ENCODE measurements around the gene ZNF423.

DNA sequence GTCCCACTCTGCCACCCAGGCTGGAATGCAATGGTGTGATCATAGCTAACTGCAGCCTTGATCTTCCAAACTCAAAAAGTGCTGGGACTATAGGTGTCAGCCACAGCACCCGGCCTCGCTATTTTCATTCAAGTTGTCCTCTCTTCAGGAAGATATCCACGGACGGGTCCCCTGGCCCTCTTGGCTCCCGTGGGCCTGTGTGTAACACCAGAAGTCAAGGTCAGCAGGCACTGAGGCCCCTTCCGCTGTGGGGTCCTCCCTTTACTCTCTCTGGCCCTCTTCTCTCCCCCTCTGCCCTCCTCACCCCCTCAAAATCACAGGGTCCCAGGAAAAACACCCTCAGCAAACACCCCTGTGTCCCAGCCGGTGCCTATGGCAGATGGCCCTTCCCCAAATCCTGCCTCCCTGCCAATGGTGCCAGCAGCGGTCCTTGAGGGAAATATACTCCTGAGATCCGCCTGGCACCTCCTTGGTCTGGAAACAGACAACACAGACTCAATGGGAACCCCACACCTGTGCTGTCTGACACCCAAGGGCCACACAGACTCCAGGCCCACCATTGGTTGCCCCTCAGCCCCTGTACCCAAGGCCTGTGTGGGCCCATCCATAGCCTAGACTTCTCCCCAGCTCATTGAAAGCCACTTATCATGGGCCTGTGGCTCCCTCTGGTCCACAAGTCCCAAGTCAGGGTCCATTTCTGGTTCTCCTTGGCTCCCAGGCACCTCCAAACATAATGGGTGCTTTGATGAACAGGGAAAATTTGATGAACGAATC lies 221.5 kb downstream of the ZNF423 start:
- TF ChIP-seq, protein P1, sequence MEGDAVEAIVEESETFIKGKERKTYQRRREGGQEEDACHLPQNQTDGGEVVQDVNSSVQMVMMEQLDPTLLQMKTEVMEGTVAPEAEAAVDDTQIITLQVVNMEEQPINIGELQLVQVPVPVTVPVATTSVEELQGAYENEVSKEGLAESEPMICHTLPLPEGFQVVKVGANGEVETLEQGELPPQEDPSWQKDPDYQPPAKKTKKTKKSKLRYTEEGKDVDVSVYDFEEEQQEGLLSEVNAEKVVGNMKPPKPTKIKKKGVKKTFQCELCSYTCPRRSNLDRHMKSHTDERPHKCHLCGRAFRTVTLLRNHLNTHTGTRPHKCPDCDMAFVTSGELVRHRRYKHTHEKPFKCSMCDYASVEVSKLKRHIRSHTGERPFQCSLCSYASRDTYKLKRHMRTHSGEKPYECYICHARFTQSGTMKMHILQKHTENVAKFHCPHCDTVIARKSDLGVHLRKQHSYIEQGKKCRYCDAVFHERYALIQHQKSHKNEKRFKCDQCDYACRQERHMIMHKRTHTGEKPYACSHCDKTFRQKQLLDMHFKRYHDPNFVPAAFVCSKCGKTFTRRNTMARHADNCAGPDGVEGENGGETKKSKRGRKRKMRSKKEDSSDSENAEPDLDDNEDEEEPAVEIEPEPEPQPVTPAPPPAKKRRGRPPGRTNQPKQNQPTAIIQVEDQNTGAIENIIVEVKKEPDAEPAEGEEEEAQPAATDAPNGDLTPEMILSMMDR (IDR thresholded peaks at IDR 0.05) = no peak
- no peak for TF ChIP-seq POLR2A (IDR thresholded peaks at IDR 0.05)
- TF ChIP-seq POLR2AphosphoS5 (IDR thresholded peaks at IDR 0.05) = no peak
